Thyroid gland (tissue), 4 donors: ENCODE results near the gene ABHD14A. TPM values are rescaled to one million over a fixed set of nuclear protein-coding genes. Genes with fewer than 3 reads are reported as not detected.

Source experiments
- DNase-seq, 2 donors: peaks; one replicate each; pipeline ENCODE4 v3.0.0-alpha.2; 2019
- H3K27ac ChIP-seq, 3 donors: fragments of 200-600 bp; sonication (generic); 1 replicate in 2 of 3; 2 replicates in 1 of 3; pipeline ENCODE4 v1.5.1; 2016 to 2019; ENCODE audit warnings: mild to moderate bottlenecking in 1 of 3, moderate library complexity in 1 of 3
- H3K27me3 ChIP-seq: fragments of 200-600 bp; sonication (generic); one replicate; pipeline ENCODE4 v1.5.1; 2019
- H3K36me3 ChIP-seq, 2 donors: fragments of 200-600 bp; sonication (generic); one replicate each; pipeline ENCODE4 v1.5.1; 2016 to 2019
- H3K4me1 ChIP-seq, 2 donors: fragments of 200-600 bp; sonication (generic); one replicate each; pipeline ENCODE4 v1.5.1; 2017 to 2019
- H3K4me3 ChIP-seq, 3 donors: fragments of 200-600 bp; sonication (generic); replicated peaks in 1 of 3; 1 replicate in 2 of 3; 2 replicates in 1 of 3; pipeline ENCODE4 v1.5.1; 2016; ENCODE audit warnings: mild to moderate bottlenecking in 1 of 3
- H3K9me3 ChIP-seq: fragments of 200-600 bp; sonication (generic); one replicate; pipeline ENCODE4 v1.5.1; 2017
- POLR2A ChIP-seq, 2 donors: fragments of 450-650 bp; IDR thresholded peaks; one replicate each; pipeline ENCODE4 v1.6.1; 2017; ENCODE audit warnings: antibody characterized with exemption in 2 of 2, mild to moderate bottlenecking in 2 of 2, moderate library complexity in 1 of 2
- WGBS, 2 donors: methylation state at CpG; one replicate each; pipeline ENCODE4 v1.1.5; 2017; 5-methylcytosine and 5-hydroxymethylcytosine counted together
- intact Hi-C: fragments of 100-400 bp; cut with DNase I; formaldehyde crosslinking; loops from one replicate; pipeline ENCODE4 v1.15.1; 2023
- total RNA-seq, 4 donors: library from RNA; depleted of rRNA; stranded (reverse); fragments of >200 nt; gene quantifications; one replicate each; pipeline ENCODE4 v1.2.3, GENCODE V29; 2016
- TF ChIP-seq, protein P1 (sequence below), 6 experiments: fragments of 200-600 bp in 3 of 6; fragments of 450-650 bp in 3 of 6; sonication (generic) in 3 of 6; IDR thresholded peaks; one replicate each; pipeline ENCODE4 v1.5.1; 2016 to 2019; ENCODE audit warnings: antibody characterized with exemption in 6 of 6, mild to moderate bottlenecking in 2 of 6, inconsistent platforms in 1 of 6, moderate library complexity in 1 of 6

ABHD14A gene
- total RNA-seq, 4 donors from 2014 or later = 20.0 to 91.9 (median 49.3) TPM

DNA sequence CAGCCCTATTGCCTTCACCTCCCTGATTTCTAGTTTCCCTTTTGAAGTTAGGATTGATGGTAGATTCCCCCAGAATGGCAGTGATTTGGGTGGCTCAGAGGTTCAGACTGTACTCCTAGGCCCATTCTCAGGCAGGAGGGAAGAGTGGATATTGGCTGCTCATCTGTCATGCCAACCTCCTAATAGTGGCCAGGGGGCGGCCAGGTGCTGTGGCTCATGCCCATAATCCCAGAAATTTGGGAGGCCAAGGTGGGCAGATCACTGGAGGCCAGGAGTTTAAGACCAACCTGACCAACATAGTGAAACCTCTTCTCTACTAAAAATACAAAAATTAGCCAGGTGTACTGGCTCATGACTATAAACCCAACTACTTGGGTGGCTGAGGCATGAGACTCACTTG, 44.4 kb upstream of the ABHD14A start:
- no peak for DNase-seq
- Histone ChIP-seq H3K36me3 (peaks cover 21% of the 10 kb centered on the region in 2 donors), H3K4me3 (no peak overlapping the region), H3K4me1 (no peaks in the 10 kb centered on the region), H3K27ac (no peak overlapping the region), H3K9me3 (no peaks in the 10 kb centered on the region), H3K27me3 (no peaks in the 10 kb centered on the region)
- 91 to 100% methylated on average over 1 of the region's 1 CpG for WGBS, 2 donors
- TF ChIP-seq, protein P1, sequence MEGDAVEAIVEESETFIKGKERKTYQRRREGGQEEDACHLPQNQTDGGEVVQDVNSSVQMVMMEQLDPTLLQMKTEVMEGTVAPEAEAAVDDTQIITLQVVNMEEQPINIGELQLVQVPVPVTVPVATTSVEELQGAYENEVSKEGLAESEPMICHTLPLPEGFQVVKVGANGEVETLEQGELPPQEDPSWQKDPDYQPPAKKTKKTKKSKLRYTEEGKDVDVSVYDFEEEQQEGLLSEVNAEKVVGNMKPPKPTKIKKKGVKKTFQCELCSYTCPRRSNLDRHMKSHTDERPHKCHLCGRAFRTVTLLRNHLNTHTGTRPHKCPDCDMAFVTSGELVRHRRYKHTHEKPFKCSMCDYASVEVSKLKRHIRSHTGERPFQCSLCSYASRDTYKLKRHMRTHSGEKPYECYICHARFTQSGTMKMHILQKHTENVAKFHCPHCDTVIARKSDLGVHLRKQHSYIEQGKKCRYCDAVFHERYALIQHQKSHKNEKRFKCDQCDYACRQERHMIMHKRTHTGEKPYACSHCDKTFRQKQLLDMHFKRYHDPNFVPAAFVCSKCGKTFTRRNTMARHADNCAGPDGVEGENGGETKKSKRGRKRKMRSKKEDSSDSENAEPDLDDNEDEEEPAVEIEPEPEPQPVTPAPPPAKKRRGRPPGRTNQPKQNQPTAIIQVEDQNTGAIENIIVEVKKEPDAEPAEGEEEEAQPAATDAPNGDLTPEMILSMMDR (IDR thresholded peaks at IDR 0.05) = no peak
- no peak for TF ChIP-seq POLR2A (IDR thresholded peaks at IDR 0.05)
- intact Hi-C loops = no loop called here

DNA sequence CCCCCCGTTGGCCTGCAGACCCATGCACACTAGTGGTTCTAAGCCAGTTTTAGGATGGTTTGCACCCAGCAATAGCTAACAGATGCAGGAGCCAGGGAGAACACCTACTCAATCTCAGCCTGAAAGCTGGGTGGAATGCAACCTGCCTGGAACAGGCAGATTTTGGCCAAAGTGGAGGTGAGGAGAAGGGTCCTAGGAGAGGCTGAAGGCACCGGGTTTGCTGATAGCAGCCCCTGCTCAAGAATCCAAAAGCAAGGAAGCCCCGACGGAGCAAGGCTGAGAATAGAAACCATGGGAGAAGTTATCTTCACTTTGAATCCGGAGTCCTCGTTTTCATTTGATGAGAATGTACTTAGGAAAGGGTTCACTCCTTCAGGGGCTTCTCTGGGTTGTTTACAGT, 43.1 kb upstream of the ABHD14A start:
- H3K36me3 ChIP-seq = peaks cover 32% of the 10 kb centered on the region in 2 donors

DNA sequence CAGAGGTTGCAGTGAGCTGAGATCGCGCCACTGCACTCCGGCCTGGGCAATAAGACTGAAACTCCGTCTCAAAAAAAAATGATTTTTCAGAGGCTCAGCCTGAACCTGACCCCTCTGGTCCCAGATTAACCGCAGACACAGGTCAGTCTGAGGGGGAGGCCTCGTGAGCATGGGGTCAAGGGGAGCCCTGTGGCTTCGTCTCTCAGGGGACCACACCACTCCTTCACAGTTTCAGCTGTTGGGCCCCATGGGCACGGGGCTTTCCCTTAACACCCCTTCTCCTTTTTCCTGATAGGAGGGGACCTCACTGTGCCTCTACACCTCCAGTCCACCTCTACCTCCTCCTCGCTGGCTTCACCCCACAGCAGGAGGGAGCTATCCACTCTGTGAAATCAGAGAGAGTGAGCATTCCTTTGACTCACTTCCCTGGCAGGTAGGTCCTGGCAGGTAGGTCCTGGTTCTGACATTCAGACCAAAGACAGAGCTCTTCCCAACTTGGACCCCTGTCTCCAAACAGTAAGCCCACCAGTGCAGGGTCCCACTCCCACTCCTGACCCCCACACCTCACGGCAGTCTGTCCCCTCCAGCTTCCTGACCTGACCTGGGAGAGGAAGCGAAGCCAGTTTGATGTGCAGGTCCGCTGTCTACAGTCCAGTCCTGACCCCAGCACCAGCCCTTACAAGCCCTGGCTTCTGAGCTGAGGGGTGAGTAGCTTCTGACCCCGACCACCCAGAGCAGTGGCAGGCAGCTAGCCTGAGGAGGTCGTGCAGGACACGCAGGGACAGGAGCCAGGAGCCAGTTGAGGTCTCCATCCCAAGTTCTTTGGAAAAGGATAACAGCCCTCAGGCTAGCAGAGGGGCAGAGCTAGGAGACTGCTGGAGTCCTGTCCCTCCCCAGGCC, 42.1 kb upstream of the ABHD14A start:
- TF ChIP-seq POLR2A (IDR thresholded peaks at IDR 0.05) = no peak
- TF ChIP-seq, protein P1 (IDR thresholded peaks at IDR 0.05) = no peak
- H3K27ac ChIP-seq = no peak overlapping the region
- no peak overlapping the region for H3K4me3 ChIP-seq
- H3K27me3 ChIP-seq = no peaks in the 10 kb centered on the region
- intact Hi-C loops = no loop called here
- DNase-seq = no peak
- WGBS, 2 donors = 93 to 97% methylated on average over 10 to 15 of the region's 15 CpGs
- no peaks in the 10 kb centered on the region for H3K4me1 ChIP-seq
- no peaks in the 10 kb centered on the region for H3K9me3 ChIP-seq
- H3K36me3 ChIP-seq = peaks cover 36 to 42% of the 10 kb centered on the region in 2 donors

More for the DNA sequence above, 43.1 kb upstream of the ABHD14A start:
- Histone ChIP-seq H3K4me1 (no peaks in the 10 kb centered on the region), H3K27ac (no peak overlapping the region), H3K9me3 (no peaks in the 10 kb centered on the region), H3K27me3 (no peaks in the 10 kb centered on the region), H3K4me3 (no peak overlapping the region)
- no peak for TF ChIP-seq POLR2A (IDR thresholded peaks at IDR 0.05)
- TF ChIP-seq, protein P1 (IDR thresholded peaks at IDR 0.05) = no peak
- no peak for DNase-seq
- intact Hi-C loops = no loop called here
- WGBS, 2 donors = 83 to 97% methylated on average over 6 of the region's 6 CpGs

DNA sequence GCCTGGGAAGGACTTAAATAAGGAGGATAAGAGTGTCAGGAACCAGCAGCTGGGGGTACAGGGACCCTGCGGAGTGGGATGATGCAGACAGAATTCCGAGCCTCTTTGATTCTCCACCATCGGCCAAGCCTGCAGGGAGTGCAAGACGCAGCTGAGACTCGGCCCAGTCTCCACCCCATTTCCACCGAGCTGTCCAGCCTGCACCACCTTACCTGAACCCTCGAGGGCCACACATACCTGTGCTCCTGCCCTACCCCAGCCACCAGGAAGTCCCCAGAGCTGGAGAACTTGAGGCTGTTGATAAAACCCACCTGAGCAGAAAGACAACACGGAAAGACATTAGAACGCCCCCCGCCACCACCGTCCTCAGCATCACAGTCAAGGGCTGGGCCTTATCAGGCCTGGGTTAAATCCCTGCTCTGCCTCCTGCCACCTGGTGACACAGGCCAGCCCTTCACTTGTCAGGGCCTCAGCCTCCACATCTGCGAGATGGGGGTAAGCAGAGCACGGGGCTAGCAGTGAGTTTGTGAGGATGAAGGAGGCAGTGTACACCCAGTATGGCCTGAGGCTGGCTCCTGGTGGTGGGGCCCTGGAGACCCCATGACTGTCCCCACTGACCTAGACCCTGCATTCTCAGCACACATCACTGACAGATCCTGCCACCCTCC, 41.3 kb upstream of the ABHD14A start:
- H3K27me3 ChIP-seq = no peaks in the 10 kb centered on the region
- H3K4me3 ChIP-seq = no peak overlapping the region
- no peak for TF ChIP-seq POLR2A (IDR thresholded peaks at IDR 0.05)
- TF ChIP-seq, protein P1 (IDR thresholded peaks at IDR 0.05) = no peak
- H3K4me1 ChIP-seq = no peaks in the 10 kb centered on the region
- DNase-seq = no peak
- no peak overlapping the region for H3K27ac ChIP-seq
- intact Hi-C loops = no loop called here
- no peaks in the 10 kb centered on the region for H3K9me3 ChIP-seq
- peaks cover 41 to 44% of the 10 kb centered on the region in 2 donors for H3K36me3 ChIP-seq
- 93 to 97% methylated on average over 11 to 13 of the region's 13 CpGs for WGBS, 2 donors
